ENCODE data around the gene COX19. TPM values are rescaled to one million over a fixed set of nuclear protein-coding genes. Genes with fewer than 3 reads are reported as not detected.

COX19 gene
- total and polyA plus RNA-seq, 2 experiments from 2014 or later: 11.7 to 12.6 TPM

DNA sequence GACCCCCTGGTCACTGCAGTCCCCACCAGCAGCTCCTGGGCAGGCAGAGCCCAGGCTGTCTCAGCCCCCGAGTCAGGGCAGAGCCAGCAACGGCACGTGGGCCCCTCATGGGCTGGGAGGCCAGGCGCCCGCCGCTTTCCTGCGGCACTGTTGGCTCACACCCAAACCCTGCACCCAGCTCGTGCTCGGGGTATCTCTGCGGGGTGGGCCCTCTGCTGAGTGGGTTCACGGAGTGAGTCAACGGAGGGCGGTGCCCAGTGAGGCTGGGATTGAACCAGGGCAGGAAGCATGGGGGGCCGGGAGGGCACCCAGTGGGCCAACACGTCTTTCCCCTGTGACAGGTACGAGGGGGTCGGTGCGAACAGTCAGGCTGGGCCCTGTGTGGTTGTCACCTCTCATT, 49.7 kb downstream of the COX19 start:
- H3F3A ChIP-seq (replicated peaks; ENCODE audit: low read depth): no peaks in the 10 kb centered on the region
- DNase-seq (ENCODE audit: low spot score) (no peak), ATAC-seq (no peak)
- Mint-ChIP-seq H3K9me3 (no peaks in the 10 kb centered on the region), H3K4me1 (no peaks in the 10 kb centered on the region; the same call in 2 of the 3 replicates), H3K27me3 (ENCODE audit: insufficient read depth, low read depth, poor library complexity) (peaks cover 7% of the 10 kb centered on the region), H3K27ac (no peak overlapping the region), H3K36me3 (ENCODE audit: low read depth) (no peaks in the 10 kb centered on the region), H3K4me3 (no peak overlapping the region)
- no peak overlapping the region for H3K27ac ChIP-seq (ENCODE audit: low read depth)
- no peaks in the 10 kb centered on the region for H3K9me2 ChIP-seq (ENCODE audit: insufficient read depth)
- no peaks in the 10 kb centered on the region for H3K27me3 ChIP-seq (ENCODE audit: insufficient read depth)
- TF ChIP-seq STAT1 (IDR thresholded peaks at IDR 0.05; ENCODE audit: unreplicated experiment) (no peak), JUNB (IDR thresholded peaks at IDR 0.05; ENCODE audit: unreplicated experiment) (no peak), ZNF114 (CRISPR knock-in tag; IDR thresholded peaks at IDR 0.05) (no peak)
- TF ChIP-seq, protein P1, sequence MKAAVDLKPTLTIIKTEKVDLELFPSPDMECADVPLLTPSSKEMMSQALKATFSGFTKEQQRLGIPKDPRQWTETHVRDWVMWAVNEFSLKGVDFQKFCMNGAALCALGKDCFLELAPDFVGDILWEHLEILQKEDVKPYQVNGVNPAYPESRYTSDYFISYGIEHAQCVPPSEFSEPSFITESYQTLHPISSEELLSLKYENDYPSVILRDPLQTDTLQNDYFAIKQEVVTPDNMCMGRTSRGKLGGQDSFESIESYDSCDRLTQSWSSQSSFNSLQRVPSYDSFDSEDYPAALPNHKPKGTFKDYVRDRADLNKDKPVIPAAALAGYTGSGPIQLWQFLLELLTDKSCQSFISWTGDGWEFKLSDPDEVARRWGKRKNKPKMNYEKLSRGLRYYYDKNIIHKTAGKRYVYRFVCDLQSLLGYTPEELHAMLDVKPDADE (IDR thresholded peaks at IDR 0.05): no peak
- TF ChIP-seq, protein P2, sequence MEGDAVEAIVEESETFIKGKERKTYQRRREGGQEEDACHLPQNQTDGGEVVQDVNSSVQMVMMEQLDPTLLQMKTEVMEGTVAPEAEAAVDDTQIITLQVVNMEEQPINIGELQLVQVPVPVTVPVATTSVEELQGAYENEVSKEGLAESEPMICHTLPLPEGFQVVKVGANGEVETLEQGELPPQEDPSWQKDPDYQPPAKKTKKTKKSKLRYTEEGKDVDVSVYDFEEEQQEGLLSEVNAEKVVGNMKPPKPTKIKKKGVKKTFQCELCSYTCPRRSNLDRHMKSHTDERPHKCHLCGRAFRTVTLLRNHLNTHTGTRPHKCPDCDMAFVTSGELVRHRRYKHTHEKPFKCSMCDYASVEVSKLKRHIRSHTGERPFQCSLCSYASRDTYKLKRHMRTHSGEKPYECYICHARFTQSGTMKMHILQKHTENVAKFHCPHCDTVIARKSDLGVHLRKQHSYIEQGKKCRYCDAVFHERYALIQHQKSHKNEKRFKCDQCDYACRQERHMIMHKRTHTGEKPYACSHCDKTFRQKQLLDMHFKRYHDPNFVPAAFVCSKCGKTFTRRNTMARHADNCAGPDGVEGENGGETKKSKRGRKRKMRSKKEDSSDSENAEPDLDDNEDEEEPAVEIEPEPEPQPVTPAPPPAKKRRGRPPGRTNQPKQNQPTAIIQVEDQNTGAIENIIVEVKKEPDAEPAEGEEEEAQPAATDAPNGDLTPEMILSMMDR (conservative IDR thresholded peaks at IDR 0.05; ENCODE audit: low read depth in 2 of 2): no peak
- TF ChIP-seq, protein P3, sequence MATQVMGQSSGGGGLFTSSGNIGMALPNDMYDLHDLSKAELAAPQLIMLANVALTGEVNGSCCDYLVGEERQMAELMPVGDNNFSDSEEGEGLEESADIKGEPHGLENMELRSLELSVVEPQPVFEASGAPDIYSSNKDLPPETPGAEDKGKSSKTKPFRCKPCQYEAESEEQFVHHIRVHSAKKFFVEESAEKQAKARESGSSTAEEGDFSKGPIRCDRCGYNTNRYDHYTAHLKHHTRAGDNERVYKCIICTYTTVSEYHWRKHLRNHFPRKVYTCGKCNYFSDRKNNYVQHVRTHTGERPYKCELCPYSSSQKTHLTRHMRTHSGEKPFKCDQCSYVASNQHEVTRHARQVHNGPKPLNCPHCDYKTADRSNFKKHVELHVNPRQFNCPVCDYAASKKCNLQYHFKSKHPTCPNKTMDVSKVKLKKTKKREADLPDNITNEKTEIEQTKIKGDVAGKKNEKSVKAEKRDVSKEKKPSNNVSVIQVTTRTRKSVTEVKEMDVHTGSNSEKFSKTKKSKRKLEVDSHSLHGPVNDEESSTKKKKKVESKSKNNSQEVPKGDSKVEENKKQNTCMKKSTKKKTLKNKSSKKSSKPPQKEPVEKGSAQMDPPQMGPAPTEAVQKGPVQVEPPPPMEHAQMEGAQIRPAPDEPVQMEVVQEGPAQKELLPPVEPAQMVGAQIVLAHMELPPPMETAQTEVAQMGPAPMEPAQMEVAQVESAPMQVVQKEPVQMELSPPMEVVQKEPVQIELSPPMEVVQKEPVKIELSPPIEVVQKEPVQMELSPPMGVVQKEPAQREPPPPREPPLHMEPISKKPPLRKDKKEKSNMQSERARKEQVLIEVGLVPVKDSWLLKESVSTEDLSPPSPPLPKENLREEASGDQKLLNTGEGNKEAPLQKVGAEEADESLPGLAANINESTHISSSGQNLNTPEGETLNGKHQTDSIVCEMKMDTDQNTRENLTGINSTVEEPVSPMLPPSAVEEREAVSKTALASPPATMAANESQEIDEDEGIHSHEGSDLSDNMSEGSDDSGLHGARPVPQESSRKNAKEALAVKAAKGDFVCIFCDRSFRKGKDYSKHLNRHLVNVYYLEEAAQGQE (IDR thresholded peaks at IDR 0.05; ENCODE audit: unreplicated experiment): no peak
- no peaks in the 10 kb centered on the region for H3K36me3 ChIP-seq (ENCODE audit: insufficient read depth)
- H3K4me2 ChIP-seq: no peak overlapping the region
- no peaks in the 10 kb centered on the region for H4K20me1 ChIP-seq (replicated peaks; ENCODE audit: insufficient read depth)
- H2AFZ ChIP-seq: no peak overlapping the region
- H3K4me3 ChIP-seq: no peak overlapping the region
- H3K79me2 ChIP-seq (replicated peaks; ENCODE audit: insufficient read depth): no peaks in the 10 kb centered on the region
- no peaks in the 10 kb centered on the region for H3K4me1 ChIP-seq (ENCODE audit: insufficient read depth)

DNA sequence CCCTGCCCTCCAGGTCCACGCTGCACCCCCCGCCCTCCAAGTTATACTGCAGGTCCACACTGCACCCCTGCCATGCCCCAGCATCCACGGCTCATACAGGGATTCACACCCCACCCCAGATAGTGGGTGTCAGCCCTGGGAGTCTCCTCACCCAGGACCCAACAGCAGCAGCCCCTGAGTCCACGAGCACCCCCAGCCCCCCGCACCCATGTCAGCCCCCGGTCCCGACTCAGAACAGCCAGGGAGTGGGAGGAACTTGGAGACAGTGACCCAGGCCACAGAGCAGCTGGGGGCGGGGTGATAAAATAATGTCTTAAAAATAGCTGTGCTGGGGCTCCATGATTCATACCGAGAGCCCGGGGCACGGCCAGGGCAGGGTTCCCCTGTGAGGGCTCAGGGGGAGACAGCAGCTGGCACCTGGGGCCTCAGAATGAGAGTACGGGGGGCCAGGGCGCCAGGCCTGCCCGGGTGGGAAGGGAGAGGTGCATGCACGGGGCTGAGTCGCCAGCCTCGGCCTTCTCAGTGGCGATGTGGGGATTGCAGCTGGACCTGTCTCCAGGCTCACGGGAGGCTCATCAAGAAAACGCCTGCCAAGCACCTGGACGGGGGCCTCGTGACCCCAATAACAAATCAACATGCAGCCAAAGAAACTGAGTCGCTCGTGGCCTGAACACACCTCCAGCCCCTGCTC, 50.7 kb downstream of the COX19 start:
- no peak overlapping the region for H2AFZ ChIP-seq
- H3F3A ChIP-seq (replicated peaks; ENCODE audit: low read depth): no peaks in the 10 kb centered on the region
- H3K4me1 ChIP-seq (ENCODE audit: insufficient read depth): no peaks in the 10 kb centered on the region
- H3K27me3 Mint-ChIP-seq (ENCODE audit: insufficient read depth, low read depth, poor library complexity): peaks cover 3% of the 10 kb centered on the region
- H3K4me1 Mint-ChIP-seq: no peaks in the 10 kb centered on the region; the same call in 2 of the 3 replicates
- no peak overlapping the region for H3K4me2 ChIP-seq
- H3K36me3 Mint-ChIP-seq (ENCODE audit: low read depth): no peaks in the 10 kb centered on the region
- H3K27me3 ChIP-seq (ENCODE audit: insufficient read depth): no peaks in the 10 kb centered on the region
- no peaks in the 10 kb centered on the region for H3K9me2 ChIP-seq (ENCODE audit: insufficient read depth)
- H3K9me3 Mint-ChIP-seq: no peaks in the 10 kb centered on the region
- no peaks in the 10 kb centered on the region for H3K79me2 ChIP-seq (replicated peaks; ENCODE audit: insufficient read depth)
- no peak overlapping the region for H3K4me3 ChIP-seq
- DNase-seq (ENCODE audit: low spot score) (no peak), ATAC-seq (no peak)
- H4K20me1 ChIP-seq (replicated peaks; ENCODE audit: insufficient read depth): no peaks in the 10 kb centered on the region
- H3K27ac ChIP-seq (ENCODE audit: low read depth): no peak overlapping the region
- H3K4me3 Mint-ChIP-seq: no peak overlapping the region
- no peak overlapping the region for H3K27ac Mint-ChIP-seq
- H3K36me3 ChIP-seq (ENCODE audit: insufficient read depth): no peaks in the 10 kb centered on the region
- TF ChIP-seq, protein P4, sequence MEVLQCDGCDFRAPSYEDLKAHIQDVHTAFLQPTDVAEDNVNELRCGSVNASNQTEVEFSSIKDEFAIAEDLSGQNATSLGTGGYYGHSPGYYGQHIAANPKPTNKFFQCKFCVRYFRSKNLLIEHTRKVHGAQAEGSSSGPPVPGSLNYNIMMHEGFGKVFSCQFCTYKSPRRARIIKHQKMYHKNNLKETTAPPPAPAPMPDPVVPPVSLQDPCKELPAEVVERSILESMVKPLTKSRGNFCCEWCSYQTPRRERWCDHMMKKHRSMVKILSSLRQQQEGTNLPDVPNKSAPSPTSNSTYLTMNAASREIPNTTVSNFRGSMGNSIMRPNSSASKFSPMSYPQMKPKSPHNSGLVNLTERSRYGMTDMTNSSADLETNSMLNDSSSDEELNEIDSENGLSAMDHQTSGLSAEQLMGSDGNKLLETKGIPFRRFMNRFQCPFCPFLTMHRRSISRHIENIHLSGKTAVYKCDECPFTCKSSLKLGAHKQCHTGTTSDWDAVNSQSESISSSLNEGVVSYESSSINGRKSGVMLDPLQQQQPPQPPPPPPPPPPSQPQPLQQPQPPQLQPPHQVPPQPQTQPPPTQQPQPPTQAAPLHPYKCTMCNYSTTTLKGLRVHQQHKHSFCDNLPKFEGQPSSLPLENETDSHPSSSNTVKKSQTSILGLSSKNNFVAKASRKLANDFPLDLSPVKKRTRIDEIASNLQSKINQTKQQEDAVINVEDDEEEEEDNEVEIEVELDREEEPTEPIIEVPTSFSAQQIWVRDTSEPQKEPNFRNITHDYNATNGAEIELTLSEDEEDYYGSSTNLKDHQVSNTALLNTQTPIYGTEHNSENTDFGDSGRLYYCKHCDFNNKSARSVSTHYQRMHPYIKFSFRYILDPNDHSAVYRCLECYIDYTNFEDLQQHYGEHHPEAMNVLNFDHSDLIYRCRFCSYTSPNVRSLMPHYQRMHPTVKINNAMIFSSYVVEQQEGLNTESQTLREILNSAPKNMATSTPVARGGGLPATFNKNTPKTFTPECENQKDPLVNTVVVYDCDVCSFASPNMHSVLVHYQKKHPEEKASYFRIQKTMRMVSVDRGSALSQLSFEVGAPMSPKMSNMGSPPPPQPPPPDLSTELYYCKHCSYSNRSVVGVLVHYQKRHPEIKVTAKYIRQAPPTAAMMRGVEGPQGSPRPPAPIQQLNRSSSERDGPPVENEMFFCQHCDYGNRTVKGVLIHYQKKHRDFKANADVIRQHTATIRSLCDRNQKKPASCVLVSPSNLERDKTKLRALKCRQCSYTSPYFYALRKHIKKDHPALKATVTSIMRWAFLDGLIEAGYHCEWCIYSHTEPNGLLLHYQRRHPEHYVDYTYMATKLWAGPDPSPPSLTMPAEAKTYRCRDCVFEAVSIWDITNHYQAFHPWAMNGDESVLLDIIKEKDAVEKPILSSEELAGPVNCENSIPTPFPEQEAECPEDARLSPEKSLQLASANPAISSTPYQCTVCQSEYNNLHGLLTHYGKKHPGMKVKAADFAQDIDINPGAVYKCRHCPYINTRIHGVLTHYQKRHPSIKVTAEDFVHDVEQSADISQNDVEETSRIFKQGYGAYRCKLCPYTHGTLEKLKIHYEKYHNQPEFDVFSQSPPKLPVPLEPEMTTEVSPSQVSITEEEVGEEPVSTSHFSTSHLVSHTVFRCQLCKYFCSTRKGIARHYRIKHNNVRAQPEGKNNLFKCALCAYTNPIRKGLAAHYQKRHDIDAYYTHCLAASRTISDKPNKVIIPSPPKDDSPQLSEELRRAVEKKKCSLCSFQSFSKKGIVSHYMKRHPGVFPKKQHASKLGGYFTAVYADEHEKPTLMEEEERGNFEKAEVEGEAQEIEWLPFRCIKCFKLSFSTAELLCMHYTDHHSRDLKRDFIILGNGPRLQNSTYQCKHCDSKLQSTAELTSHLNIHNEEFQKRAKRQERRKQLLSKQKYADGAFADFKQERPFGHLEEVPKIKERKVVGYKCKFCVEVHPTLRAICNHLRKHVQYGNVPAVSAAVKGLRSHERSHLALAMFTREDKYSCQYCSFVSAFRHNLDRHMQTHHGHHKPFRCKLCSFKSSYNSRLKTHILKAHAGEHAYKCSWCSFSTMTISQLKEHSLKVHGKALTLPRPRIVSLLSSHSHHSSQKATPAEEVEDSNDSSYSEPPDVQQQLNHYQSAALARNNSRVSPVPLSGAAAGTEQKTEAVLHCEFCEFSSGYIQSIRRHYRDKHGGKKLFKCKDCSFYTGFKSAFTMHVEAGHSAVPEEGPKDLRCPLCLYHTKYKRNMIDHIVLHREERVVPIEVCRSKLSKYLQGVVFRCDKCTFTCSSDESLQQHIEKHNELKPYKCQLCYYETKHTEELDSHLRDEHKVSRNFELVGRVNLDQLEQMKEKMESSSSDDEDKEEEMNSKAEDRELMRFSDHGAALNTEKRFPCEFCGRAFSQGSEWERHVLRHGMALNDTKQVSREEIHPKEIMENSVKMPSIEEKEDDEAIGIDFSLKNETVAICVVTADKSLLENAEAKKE (CRISPR knock-in tag; IDR thresholded peaks at IDR 0.05): no peak
- no peak for TF ChIP-seq JUNB (IDR thresholded peaks at IDR 0.05; ENCODE audit: unreplicated experiment)
